B cell (primary cell): ENCODE measurements around the gene PIP5K1A. TPM values are rescaled to one million over a fixed set of nuclear protein-coding genes. Genes with fewer than 3 reads are reported as not detected.
A peak's percentile ranks its signal among the peaks of the same experiment; 100 is the strongest.
"Not testable (repeated sequence)": the region's sequence is repeated elsewhere in the genome, so short reads cannot be mapped to it uniquely, and the experiment has no call there.

Experiments
- ATAC-seq: fragments of 200-7000 bp; cut with Tn5 transposase; one replicate; pipeline ENCODE4 v1.10.0; 2021; ENCODE audit warnings: low read depth, mild to moderate bottlenecking, moderate number of reproducible peaks, moderate library complexity
- CTCF ChIA-PET: fragments of 350-600 bp; sonication (Branson Sonifier 250); formaldehyde crosslinking; loops from one replicate; lab custom pipeline; 2021; ENCODE audit warnings: antibody characterized with exemption, inconsistent platforms; lab: Charles Lee
- POLR2A ChIA-PET: fragments of 350-600 bp; sonication (Branson Sonifier 250); formaldehyde crosslinking; loops from one replicate; lab custom pipeline; 2021; ENCODE audit warnings: antibody characterized with exemption; lab: Charles Lee
- DNase-seq: peaks from one replicate; pipeline ENCODE4 v3.0.0; 2013
- H2AFZ ChIP-seq: 2 replicates; pipeline ENCODE4 v1.6.1; 2012; ENCODE audit warnings: mild to moderate bottlenecking, low read depth, low read length; ENCODE audit not compliant: insufficient read depth, poor library complexity, severe bottlenecking
- H3K27ac ChIP-seq, 2 donors: 1 replicate in 1 of 2; 2 replicates in 1 of 2; pipeline ENCODE4 v1.5.1; 2012 to 2013; ENCODE audit warnings: low read length in 2 of 2, mild to moderate bottlenecking in 2 of 2, moderate library complexity in 1 of 2
- H3K27me3 ChIP-seq, 4 experiments: fragments of 200-600 bp in 1 of 4; sonication (generic) in 1 of 4; replicated peaks in 1 of 4; 1 replicate in 2 of 4; 2 replicates in 2 of 4; pipeline versions ENCODE4 v1.6.1 to v1.7.0; 2013 to 2016; ENCODE audit warnings: low read length in 3 of 4, mild to moderate bottlenecking in 2 of 4, mixed read lengths in 1 of 4, moderate library complexity in 1 of 4; ENCODE audit not compliant: insufficient read depth in 4 of 4, control insufficient read depth in 3 of 4; ENCODE audit errors: control extremely low read depth in 1 of 4
- H3K36me3 ChIP-seq, 2 experiments: replicated peaks in 1 of 2; 1 replicate in 1 of 2; 2 replicates in 1 of 2; pipeline versions ENCODE4 v1.6.1 to v1.7.1; 2013; ENCODE audit warnings: low read length in 1 of 2; ENCODE audit not compliant: insufficient read depth in 2 of 2, control insufficient read depth in 1 of 2; ENCODE audit errors: control extremely low read depth in 1 of 2, extremely low read depth in 1 of 2
- H3K4me1 ChIP-seq, 2 donors: fragments of 200-600 bp in 1 of 2; sonication (generic) in 1 of 2; 1 replicate in 1 of 2; 2 replicates in 1 of 2; pipeline versions ENCODE4 v1.5.1 to v1.6.1; 2013 to 2017; ENCODE audit warnings: low read length in 2 of 2; ENCODE audit not compliant: control insufficient read depth in 2 of 2, insufficient read depth in 2 of 2
- H3K4me2 ChIP-seq: replicated peaks from 2 replicates; pipeline ENCODE3; 2012; ENCODE audit warnings: mild to moderate bottlenecking, low read depth, low read length; ENCODE audit not compliant: poor library complexity, severe bottlenecking
- H3K4me3 ChIP-seq, 5 experiments: fragments of 200-600 bp in 1 of 5; sonication (generic) in 1 of 5; 1 replicate in 3 of 5; 2 replicates in 2 of 5; pipeline versions ENCODE4 v1.5.1 to v1.7.0; 2011 to 2016; ENCODE audit warnings: low read length in 4 of 5, mild to moderate bottlenecking in 4 of 5, low read depth in 2 of 5, control low read depth in 1 of 5, moderate library complexity in 1 of 5; ENCODE audit not compliant: insufficient read depth in 1 of 5; ENCODE audit errors: control extremely low read depth in 1 of 5, extremely low read depth in 1 of 5
- H3K79me2 ChIP-seq: fragments of 200-600 bp; sonication (generic); one replicate; pipeline ENCODE4 v1.6.0; 2016; ENCODE audit warnings: low read length; ENCODE audit not compliant: control insufficient read depth, insufficient read depth
- H3K9ac ChIP-seq: fragments of 200-600 bp; sonication (generic); 2 replicates; pipeline ENCODE4 v1.6.1; 2017; ENCODE audit warnings: mild to moderate bottlenecking, low read length, moderate library complexity
- H3K9me3 ChIP-seq, 3 donors: one replicate each; pipeline versions ENCODE4 v1.6.1 to v1.7.1; 2013; ENCODE audit warnings: low read length in 2 of 3; ENCODE audit not compliant: control insufficient read depth in 2 of 3, insufficient read depth in 1 of 3; ENCODE audit errors: control extremely low read depth in 1 of 3
- H4K20me1 ChIP-seq: 2 replicates; pipeline ENCODE4 v1.6.0; 2012; ENCODE audit warnings: mild to moderate bottlenecking, low read length; ENCODE audit not compliant: insufficient read depth, control insufficient read depth, poor library complexity, severe bottlenecking
- H3K27ac Mint-ChIP-seq: one replicate; pipeline ENCODE4 v1.8.0; 2021; ENCODE audit warnings: mixed read lengths
- H3K27me3 Mint-ChIP-seq: one replicate; pipeline ENCODE4 v1.8.0; 2021; ENCODE audit warnings: mixed read lengths
- H3K4me1 Mint-ChIP-seq: one replicate; pipeline ENCODE4 v1.8.0; 2021; ENCODE audit warnings: mixed read lengths
- H3K4me3 Mint-ChIP-seq: one replicate; pipeline ENCODE4 v1.8.0; 2021; ENCODE audit warnings: mixed read lengths
- H3K9me3 Mint-ChIP-seq: one replicate; pipeline ENCODE4 v1.8.0; 2022; ENCODE audit warnings: mixed read lengths; ENCODE audit not compliant: insufficient read depth
- EZH2 ChIP-seq: IDR thresholded peaks from 2 replicates; pipeline ENCODE4 v1.6.1; 2012; ENCODE audit warnings: borderline replicate concordance, low read depth, mild to moderate bottlenecking, moderate library complexity, low read length; ENCODE audit not compliant: insufficient read depth, poor library complexity, severe bottlenecking
- WGBS: methylation state at CpG from one replicate; pipeline ENCODE4 v1.1.5; 2013; ENCODE audit warnings: missing lambda C conversion rate; ENCODE audit not compliant: insufficient coverage; 5-methylcytosine and 5-hydroxymethylcytosine counted together
- intact Hi-C: fragments of 100-400 bp; cut with micrococcal nuclease; formaldehyde crosslinking; loops from one replicate; pipeline ENCODE4 v1.10.0; 2022
- polyA plus RNA-seq: library from polyadenylated mRNA; depleted of rRNA; stranded (reverse); fragments of >200 nt; gene quantifications from 2 replicates; pipeline ENCODE4 v1.2.3, GENCODE V29; 2012
- total RNA-seq, 2 donors: library from RNA; stranded (reverse); fragments of 120-200 nt in 1 of 2; gene quantifications; 1 replicate in 1 of 2; 2 replicates in 1 of 2; pipeline versions ENCODE4 v1.2.3 to v1.2.4, GENCODE V29; 2013 to 2022
- TF ChIP-seq, protein P1 (sequence below): fragments of 200-600 bp; IDR thresholded peaks from one replicate; pipeline ENCODE4 v1.8.0; 2022; ENCODE audit warnings: antibody characterized with exemption, mild to moderate bottlenecking

PIP5K1A gene
- total and polyA plus RNA-seq, 2 donors (not counting 1 experiment from before 2014, with no cell fraction given) = 59.4 to 78.4 TPM

- no peak overlapping the region for H3K4me3 Mint-ChIP-seq
- no peak for ATAC-seq
- Histone ChIP-seq H4K20me1 (no peaks in the 10 kb centered on the region), H3K36me3 (peaks cover 15 to 41% of the 10 kb centered on the region in 2 experiments), H3K4me1 (peaks cover 10 to 11% of the 10 kb centered on the region in 2 donors), H3K4me3 (no peak overlapping the region), H2AFZ (no peak overlapping the region), H3K27me3 (no peaks in the 10 kb centered on the region), H3K27ac (no peak overlapping the region), H3K9me3 (no peaks in the 10 kb centered on the region), H3K4me2 (no peak overlapping the region), H3K9ac (no peak overlapping the region), H3K79me2 (peaks cover 19% of the 10 kb centered on the region)
- POLR2A ChIA-PET = no interaction called here
- CTCF ChIA-PET = interaction anchor here (0.6 kb wide), 1 partner anchor 84 kb away, joined by 4 read pairs; no protein-coding TSS in a partner anchor
- no peaks in the 10 kb centered on the region for H3K9me3 Mint-ChIP-seq
- H3K4me1 Mint-ChIP-seq = peaks cover 14% of the 10 kb centered on the region
- 100% methylated on average over 2 of the region's 10 CpGs for WGBS
- H3K27me3 Mint-ChIP-seq = no peaks in the 10 kb centered on the region
- DNase-seq = no peak
- no peak for TF ChIP-seq EZH2
- TF ChIP-seq, protein P1, sequence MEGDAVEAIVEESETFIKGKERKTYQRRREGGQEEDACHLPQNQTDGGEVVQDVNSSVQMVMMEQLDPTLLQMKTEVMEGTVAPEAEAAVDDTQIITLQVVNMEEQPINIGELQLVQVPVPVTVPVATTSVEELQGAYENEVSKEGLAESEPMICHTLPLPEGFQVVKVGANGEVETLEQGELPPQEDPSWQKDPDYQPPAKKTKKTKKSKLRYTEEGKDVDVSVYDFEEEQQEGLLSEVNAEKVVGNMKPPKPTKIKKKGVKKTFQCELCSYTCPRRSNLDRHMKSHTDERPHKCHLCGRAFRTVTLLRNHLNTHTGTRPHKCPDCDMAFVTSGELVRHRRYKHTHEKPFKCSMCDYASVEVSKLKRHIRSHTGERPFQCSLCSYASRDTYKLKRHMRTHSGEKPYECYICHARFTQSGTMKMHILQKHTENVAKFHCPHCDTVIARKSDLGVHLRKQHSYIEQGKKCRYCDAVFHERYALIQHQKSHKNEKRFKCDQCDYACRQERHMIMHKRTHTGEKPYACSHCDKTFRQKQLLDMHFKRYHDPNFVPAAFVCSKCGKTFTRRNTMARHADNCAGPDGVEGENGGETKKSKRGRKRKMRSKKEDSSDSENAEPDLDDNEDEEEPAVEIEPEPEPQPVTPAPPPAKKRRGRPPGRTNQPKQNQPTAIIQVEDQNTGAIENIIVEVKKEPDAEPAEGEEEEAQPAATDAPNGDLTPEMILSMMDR = no peak
- intact Hi-C loops = no loop called here
- no peak overlapping the region for H3K27ac Mint-ChIP-seq
These were observed 14.1 kb upstream of the PIP5K1A start for GRCh38 chr1:151184211-151184610.

- Histone ChIP-seq H3K9ac (no peak overlapping the region), H3K27ac (no peak overlapping the region), H3K79me2 (peaks cover 32% of the 10 kb centered on the region), H2AFZ (no peak overlapping the region), H3K4me3 (no peak overlapping the region), H3K27me3 (no peaks in the 10 kb centered on the region), H3K4me2 (no peak overlapping the region), H3K36me3 (peaks cover 9 to 29% of the 10 kb centered on the region in 2 experiments), H3K9me3 (no peaks in the 10 kb centered on the region), H4K20me1 (no peaks in the 10 kb centered on the region), H3K4me1 (peaks cover 13 to 22% of the 10 kb centered on the region in 2 donors)
- Mint-ChIP-seq H3K4me3 (no peak overlapping the region), H3K27ac (no peak overlapping the region), H3K9me3 (no peaks in the 10 kb centered on the region), H3K27me3 (no peaks in the 10 kb centered on the region), H3K4me1 (peaks cover 26% of the 10 kb centered on the region)
- ChIA-PET CTCF (interaction anchor here (1.0 kb wide), 1 partner anchor 12 kb away, joined by 4 read pairs; no protein-coding TSS in a partner anchor), POLR2A (interaction anchor here (0.7 kb wide), 1 partner anchor 122 kb away, joined by 4 read pairs; no protein-coding TSS in a partner anchor)
- intact Hi-C loops = no loop called here
- DNase-seq (no peak), ATAC-seq (no peak)
- TF ChIP-seq, protein P1 = no peak
- no peak for TF ChIP-seq EZH2
- no CpG with 5 or more reads among the region's 1 CpG for WGBS
These were observed 11.1 kb upstream of the PIP5K1A start for GRCh38 chr1:151187205-151187604.

GRCh38 chr1:151188667-151189066 lies 9.7 kb upstream of the PIP5K1A start:
- H3K27me3 ChIP-seq, H3K27ac ChIP-seq, ATAC-seq, H3K27ac Mint-ChIP-seq, H3K9me3 Mint-ChIP-seq, H2AFZ ChIP-seq, H3K9me3 ChIP-seq, DNase-seq, POLR2A ChIA-PET, intact Hi-C loops, H4K20me1 ChIP-seq, H3K27me3 Mint-ChIP-seq: not testable (repeated sequence)
- peaks cover 26% of the 10 kb centered on the region for H3K4me1 Mint-ChIP-seq
- CTCF ChIA-PET = interaction anchor here (1.5 kb wide), 1 partner anchor 139 kb away, joined by 3 read pairs; the partner anchor contains the start of gene PI4KB
- peak overlapping the region; percentile 81 for H3K4me2 ChIP-seq
- H3K4me1 ChIP-seq = peaks cover 13 to 22% of the 10 kb centered on the region in 2 donors
- H3K4me3 ChIP-seq = peak overlapping the region in 3 of 5 experiments; percentile 74 to 92 (median 91)
- H3K79me2 ChIP-seq = peaks cover 32% of the 10 kb centered on the region
- peak overlapping the region; percentile 89 for H3K9ac ChIP-seq
- 83% methylated on average over 5 of the region's 8 CpGs for WGBS
- H3K4me3 Mint-ChIP-seq = peak overlapping the region; percentile 96
- H3K36me3 ChIP-seq = peaks cover 6 to 16% of the 10 kb centered on the region in 2 experiments
